ENCODE results near the gene CTAG2.
"Not testable (repeated sequence)": the region's sequence is repeated elsewhere in the genome, so short reads cannot be mapped to it uniquely, and the experiment has no call there.

GRCh38 chrX:154630949-154631348 is 22.4 kb downstream of the CTAG2 start:
- not testable (repeated sequence) for TF ChIP-seq POLR2A (IDR thresholded peaks at IDR 0.05; ENCODE audit: low read depth); CTCF (IDR thresholded peaks at IDR 0.05); POLR2AphosphoS5 (IDR thresholded peaks at IDR 0.05)

Data from esophagus muscularis mucosa (tissue), 3 donors.